NCI-H524 (cell line): Measurements from ENCODE around the gene USE1.

Experiments
- DNase-seq, 2 experiments: peaks; one replicate each; lab custom pipeline; 2025; lab: John Stamatoyannopoulos, UW

Gene USE1

DNA sequence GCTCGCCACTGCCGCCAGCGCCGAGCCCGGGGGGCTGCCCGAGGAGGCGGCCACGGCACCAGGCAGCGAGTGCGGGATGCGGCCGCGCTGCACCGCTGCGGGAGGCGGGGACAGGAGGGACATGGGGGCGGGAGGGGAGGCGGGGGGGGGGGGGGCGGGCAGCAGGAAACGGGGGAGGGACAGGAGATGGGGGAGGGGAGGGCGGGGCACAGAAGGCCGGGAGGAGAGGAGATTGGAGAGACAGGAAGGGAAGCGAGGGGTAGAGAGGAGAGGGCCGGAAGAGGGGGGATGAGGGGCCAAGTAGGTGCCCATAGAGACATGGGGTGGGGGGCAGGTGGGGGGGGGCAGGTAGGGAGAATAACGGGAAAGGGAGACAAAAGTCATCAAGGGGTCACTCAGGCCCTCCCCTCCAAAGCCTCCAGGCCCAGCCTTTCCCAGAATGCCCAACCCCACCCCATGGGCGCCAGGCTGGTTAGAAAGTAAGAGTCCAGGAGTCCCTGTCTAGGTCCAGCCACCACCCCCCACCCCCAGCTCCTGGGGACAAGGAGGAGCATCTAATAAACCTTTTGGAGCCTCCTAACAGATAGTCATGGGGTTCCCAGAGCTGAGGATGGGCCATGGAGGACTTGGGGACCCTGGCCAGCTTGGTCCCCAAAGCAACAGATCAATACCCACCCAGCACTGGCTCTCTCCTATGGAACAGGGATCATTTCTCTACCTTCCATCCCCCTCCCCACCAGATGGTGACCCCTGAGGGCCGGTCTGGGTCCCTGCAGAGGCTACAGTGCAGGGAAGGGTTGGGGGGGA, 21.0 kb downstream of the USE1 start:
- no peak for DNase-seq

DNA sequence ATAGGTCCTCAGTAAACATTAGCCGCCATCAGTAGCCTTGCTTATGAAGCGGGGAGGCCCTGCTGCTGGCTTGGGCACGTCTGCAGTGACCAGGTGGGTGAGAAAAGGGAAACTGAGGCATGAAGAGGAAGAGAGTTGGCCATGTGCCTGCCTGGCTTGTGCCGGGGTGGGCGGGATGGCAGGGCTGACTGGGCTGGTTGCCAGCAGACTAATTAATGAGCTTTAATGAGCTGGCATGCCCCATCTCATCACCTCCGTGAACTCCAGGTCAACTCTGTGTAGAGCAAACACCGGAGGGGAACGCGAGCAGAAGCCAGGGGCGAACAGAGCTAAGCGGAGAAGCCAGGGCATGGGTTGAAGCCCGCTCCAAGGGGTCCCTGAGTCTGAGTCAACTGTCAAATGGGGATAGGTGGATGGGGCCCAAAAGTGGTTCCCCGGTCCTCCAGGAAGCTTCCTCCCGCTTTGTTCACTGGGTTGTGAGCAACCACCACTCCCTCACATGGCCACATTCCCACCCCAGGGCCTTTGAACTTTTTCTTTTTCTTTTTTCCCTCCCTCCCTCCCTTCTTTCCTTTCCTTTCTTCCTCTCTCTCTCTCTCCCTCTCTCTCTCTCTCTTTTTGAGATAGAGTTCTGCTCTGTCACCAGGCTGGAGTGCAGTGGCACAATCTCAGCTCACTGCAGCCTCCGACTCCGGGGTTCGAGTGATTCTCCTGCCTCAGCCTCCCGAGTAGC, 21.8 kb downstream of the USE1 start:
- DNase-seq: no peak

DNA sequence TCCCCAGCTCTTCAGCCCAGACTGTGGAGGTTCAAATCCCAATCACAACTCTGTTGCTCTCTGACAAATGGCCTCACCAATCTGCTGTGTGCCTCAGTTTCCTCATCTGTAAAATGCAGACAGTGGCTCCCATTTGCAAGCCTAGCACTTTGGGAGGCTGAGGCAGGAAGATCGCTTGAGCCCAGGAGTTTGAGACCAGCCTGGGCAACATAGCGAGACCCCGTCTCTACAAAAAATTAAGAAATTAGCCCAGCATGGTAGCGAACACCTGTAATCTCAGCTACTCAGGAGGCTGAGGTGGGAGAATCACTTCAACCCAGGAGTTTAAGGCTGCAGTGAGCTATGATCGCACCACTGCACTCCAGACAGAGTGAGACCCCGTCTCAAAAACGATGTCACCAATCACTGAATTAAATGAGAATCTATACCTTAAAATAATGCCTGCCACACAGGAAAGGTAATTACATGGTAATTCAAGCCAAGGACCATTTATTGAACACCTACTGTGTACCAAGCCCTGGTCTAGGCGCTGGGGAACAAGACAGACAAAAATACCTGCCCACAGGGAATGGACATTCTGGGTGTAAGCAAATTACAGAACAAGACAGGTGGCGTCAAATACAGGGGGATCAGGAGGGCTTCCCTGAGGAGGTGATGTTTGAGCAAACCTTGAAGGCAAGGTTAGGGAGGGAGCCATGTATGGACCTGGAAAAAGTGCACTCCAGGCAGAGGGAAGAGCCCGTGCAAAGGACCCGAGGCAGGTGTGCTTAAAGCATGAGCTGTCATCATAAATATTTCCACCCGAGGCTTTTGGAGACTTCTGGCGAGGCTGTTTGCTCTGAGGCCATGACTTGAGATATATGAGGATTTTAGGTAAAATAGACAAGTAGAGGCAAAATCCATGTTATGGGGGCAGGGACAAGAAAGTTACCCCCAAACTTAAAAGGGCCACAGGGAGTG, 22.9 kb downstream of the USE1 start:
- no peak for DNase-seq

DNA sequence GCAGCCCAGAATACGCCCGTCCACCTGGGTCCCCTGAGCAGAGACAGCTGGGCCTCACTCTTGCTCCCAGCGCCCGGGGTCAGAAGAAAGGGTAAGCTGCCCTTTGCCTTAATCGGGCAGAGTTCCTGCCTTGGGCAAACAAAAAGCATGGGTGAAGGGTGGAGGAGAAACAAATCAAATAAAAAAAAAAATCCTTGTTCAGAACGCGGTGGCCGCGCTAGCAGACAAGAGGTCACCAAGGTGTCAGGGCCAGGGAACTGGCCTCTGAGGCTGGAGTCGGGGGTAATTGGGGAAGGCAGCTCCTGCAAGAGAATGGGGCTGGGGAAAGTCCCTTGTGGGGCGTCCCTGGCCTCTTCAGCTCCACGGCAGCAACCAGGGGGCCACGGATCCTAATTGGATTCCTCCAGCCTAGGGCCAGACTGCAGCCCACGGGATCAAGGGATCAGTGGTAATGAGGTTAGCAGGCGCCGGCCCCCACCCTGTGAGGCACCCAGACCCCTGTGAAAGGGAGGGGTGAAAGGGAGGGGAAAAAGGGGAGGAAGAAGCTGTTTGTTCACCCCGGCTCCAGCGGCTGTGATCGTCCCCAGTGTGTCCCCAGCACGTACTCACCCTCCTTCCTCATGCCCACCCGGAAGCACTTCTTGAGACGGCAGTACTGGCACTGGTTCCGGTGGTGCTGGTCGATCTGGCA, 25.1 kb downstream of the USE1 start:
- no peak for DNase-seq

DNA sequence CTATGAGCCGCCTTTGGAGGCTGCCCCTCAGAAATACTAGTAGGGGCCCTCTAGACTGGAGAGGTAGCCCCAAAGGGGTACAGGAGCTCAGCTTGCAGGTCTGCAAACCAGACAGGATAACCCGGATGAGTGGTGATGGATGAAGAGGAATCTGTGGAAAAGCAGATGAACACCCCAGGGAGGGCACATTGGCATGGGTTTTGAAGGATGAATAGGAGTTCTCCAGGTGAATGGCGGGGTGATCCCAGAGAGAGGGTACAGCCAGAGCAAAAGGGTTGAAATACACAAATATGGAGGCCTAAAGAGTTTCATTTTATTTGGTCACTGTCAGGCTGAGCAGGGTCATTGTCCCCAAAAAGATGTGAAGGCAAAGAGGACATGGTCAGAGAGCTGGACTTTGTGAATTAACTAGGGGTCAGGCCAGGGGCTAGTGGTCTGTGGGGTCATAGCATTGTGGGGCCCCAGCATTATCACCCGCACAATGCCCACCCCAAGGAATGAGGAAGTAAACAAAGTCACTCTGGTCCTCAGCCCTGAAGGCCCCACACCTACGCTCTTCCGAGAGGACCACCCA, 25.8 kb downstream of the USE1 start:
- DNase-seq: no peak

DNA sequence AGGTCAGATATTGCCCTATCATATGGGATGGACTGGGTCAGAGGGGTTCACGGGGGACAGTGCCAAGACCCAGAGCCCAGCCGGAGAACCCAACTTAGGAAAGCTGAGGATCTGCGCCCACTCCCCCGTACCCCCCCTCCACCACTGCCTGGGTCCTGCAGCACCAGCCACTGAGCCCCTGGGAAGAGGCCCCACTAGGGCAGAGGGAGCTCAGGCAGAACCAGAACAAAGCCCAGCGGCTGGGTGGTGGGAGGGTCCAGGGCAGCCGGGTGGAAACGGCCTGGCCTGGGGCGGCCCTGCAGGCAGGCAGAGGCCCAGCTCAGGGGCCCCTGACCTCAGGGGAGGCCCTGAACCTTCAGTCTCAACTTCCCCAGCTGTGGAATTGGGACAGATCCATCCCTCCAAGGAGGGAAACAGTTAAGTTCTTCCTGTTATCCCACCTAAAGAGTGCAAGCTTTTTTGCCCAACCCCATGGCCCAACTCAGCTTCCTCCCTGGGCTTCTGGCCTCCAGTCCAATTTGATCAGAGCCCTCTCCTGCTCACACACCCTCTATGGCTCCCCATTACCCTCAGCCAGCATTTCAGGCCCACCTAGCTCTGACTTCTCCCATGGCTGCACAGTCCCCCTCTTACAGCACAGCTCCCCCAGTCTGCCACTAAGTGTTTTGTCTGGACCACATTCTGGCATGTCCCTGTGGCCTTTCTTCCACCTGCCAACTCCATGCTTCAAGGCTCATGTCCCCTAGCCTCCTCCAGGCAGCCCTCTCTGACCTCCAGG, 27.5 kb downstream of the USE1 start:
- DNase-seq: no peak

DNA sequence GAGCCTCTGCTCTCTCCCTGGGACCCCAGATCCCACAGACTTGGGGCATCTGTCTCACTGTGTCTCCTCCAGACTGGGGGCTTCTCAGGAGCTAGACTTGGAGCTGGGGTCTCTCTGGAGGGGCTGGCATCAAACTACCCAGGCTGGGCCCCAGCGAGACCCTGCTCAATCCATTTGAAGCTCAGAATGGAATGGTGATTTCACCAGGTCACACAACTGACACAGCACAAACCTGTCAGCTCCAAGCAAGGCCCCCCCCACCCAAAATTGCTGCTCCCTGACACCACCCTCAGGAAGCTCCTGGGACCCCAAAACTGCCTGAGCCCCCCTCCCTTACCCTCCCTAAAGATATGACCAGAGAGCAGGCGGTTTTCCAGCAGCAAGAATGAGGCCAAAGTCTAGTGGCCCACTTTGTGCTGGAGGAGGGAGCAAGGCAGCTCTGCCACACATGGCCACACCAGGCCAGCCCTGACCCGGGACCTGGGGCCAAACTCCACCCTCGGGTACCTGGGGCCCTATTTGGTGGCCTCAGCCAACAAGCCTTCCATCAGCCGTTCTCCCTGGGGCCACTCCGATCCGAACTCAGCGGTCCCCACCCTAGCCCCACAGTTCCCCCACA, 28.2 kb downstream of the USE1 start:
- no peak for DNase-seq

DNA sequence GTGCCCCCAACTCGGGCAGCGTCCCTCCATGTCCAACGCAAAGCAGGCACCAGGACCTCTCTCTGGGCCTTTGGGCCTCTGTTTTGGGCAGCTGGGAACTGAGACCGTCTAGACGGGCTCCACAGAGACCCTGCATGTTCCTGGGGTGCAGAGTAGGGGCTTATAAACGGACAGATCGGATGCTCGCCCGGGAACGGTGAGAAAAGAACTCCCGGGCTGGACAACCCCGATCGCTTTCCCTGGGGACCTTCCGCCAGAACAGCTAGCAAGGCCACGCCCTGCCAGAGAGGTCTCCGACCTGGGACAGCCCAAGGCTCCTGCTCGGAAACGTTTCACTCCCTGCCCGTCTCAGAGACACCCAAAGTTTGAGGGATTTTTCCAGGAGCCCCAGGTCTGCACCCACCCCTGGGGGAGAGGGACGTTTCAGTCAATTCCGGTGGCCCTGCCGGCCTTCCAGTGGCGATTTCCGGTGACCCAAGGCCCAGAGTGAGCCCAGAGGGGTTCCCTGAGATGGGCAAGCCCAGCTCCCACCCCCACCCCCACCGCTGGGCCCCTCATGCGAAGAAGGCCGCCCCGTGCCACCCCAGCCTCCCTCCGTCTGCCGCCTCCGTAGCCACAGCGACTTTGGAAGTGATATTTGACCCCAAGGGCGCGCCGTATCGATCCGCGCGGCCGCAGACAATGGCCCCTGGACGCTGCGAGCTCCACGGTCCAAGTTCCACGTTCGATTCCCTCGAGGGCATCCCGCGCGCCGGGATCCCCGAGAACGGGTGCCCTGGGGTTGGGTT, 28.9 kb downstream of the USE1 start:
- DNase-seq: no peak

DNA sequence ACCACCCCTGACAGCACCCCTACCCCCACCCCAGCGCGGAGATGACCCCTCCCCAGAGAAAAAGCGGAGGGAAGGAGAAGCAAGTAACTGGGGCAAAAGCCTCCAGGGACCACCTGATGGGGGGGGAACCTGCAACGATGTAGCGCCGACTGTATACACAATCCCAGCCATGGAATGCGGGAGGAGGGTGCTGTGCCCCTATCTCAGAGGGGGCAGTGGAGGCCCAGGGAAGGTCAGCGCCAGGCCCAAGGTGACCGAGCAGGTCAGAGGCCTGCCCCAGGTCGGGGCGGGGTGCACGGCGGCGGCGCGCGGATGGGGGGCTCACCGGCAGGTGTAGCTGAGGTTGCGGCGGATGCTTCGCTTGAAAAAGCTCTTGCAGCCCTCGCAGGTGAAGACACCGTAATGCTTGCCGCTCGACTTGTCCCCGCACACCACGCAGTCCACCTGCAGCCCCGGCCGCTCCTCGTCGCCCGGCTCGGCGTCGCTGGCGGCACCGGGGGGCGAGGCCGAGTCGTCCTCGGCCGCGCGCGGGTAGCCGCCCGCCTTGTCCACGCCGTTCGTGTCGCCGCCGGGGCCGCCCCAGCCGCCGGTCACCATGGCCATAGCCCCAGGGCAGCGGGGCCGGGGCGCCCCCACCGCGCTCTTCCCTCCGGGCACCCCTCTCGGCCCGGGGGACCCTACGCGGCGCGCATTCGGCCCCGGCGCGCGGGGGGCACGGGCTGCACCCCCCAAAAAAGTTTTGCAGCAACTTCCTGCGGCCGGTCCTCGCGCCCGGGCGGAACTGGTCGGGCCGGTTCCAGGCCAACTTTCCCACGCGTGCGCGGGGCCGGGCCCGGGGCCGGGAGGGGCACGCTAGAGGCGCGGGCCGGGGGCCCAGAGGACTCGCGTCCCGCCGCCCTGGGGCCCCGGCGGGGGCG, 29.7 kb downstream of the USE1 start:
- no peak for DNase-seq

DNA sequence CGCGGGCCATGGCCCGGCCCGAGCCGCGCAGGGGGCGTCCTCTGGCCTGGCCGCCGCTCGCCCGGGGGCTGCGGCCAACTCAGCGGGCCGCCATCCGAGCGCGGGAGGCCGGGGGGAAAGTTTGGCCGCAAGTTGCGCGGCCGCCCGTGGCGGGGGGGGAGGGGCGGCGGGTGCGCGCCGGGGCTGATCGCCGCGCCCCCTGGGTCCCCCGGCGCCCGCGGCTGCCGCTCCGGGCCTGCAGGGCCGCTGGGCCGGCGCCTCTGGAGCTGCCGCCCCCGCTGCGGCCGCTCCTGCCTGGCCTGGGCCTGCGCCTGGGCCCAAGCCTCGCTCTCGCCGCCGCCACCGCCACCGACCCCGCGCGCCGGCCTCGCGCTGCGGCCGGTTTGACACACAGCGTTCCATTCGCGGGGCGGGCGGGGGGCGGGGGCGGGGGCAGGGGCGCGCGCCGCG, 30.4 kb downstream of the USE1 start, which contains the start of gene NR2F6:
Gene NR2F6, minus strand, starts transcription at position 385 of the 450 bp plus-strand sequence. CDS start 699 bp downstream, outside the sequence.
- peak in 1 of 2 experiments; percentile 21 for DNase-seq

DNA sequence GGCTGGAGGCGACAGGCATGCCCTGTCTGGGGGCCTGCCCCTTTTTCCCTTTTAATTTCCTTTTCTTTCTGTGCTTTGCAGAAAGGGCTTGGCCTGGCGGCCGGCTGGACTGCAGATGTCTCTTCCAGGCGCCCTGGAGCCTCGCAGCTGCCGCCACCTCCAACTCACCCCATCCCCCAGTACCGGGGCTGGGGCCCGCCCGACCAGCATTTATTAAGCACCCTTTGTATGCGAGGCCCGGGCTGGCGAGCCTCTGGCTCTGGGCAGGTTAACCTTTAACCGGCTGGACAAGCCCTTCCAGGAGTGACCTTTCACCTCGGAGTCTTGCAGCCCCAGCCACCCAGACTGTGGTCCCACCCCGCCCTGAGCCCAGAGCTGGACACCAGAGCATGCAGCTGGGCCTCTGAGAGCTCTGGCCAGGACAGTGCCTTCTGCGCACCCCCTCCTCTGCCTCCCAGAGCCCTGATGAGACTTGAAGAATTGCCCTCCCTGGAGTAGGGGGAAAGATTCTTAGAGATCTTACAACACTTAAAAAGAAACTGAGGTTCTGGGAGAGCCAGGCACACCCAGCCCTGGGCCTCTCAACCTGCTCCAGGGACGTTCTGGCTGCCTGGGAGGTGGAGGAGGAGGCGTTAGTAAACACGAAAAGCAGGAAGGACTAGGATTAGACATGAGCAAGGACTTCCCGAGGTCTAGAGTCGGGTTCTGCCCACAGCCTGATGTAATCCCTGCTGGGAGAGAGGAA, 31.7 kb downstream of the USE1 start:
- DNase-seq: peak in 1 of 2 experiments; percentile 63

DNA sequence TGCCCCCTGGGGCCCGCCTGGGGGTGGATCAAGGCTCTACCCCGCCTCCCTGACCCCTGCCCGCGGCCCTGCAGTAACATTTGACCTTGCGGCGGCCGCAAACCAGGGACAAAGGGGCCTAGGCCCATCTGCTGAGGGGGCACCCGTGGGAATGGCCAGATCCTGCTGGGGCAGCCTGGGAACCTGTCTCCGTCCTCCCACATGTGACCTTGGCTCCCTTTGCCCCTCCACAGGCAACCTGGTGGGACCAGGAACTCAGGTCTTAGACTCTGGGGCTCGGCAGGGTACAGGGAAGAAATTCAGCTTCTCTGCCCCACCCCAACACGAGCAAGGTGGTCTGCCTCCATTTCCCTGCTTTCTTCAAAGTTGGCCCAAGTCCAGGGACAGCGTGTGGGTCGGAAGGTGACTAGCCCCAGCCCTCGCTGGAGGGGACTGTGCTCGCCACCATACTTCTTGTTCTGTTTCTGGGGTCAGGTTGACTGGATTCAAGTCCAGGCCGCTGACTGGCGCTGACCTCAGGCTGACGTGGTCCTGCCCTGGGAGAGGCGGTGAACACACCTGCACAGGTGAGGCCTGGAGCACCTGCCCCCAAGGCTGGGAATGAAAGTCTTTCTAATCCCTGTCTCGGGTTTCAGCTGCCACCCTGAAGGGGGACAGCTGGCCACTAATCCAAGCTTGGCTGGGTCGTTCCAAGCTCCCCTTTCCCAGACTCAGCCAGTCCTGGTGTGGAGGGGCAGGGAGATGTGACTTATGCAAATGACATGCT, 33.0 kb downstream of the USE1 start:
- DNase-seq: peak; percentile 80 to 92

DNA sequence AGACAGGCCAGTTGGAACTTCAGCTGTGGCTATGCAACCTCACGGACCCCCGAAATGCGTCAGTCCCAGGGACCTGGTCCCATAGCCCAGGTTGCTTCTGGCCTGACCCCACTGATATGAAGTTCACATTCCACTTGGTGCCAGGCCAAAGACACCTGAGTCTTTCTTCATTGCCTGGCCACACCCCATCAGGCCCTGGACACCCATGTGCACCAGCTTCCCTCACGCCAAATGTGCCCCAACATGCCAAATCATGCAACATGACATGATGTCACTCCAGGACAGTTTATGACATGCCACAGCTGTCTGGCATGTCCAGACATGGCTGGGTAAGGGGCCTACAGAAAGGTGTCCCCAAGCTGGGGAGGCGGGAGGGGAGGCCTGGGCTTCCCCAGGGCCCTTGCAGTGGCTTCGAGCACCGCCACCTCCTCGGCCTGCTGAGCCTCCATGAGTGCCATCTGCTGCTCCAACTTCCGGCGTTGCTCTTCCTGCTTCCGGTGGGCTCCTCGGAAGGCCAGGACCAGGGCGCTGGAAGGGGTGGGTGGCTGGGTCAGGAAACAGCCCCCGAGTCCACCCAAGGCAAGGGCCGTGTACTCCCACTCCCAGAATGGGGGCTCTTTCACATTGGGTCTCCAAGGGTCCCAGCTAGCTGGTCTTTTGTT, 34.9 kb downstream of the USE1 start:
- DNase-seq: peak in 1 of 2 experiments; percentile 28

DNA sequence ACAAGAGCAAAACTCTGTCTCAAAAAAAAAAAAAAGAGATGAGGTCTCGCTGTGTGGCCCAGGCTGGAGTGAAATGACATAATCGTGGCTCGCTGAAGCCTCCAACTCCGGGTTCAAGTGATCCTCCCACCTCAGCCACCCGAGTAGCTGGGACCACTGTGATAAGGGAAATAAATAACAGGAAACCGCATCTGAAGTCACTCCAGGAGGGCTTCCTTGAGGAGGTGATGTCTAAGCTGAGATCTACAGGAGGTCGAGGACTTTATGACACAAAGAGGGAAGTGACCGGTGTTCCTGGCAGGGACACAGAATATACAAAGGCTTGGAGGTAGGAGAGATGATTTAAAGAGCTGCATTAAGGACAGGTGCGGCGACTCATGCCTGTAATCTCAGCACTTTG, 39.5 kb downstream of the USE1 start:
- DNase-seq: no peak

DNA sequence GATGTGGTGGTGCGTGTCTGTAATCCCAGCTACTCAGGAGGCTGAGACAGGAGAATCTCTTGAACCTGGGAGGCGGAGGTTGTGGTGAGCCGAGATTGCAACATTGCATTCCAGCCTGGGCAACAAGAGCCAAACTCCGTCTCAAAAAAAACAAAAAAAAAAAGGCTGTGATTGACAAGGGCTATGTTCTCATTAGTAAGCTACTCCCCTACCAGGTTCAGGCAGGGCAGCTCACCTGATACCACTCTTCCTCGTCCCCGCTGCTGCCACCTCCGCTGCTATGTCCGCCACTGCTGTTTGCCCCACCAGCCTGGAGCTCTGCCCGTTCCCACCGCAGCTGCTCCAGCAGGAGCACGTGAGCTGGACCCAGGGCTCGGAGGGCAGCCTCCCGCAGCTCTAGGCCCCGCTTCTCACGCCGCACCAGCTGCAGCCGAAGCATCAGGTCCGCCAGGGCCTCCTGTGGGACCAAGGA, 40.0 kb downstream of the USE1 start:
- DNase-seq: no peak

DNA sequence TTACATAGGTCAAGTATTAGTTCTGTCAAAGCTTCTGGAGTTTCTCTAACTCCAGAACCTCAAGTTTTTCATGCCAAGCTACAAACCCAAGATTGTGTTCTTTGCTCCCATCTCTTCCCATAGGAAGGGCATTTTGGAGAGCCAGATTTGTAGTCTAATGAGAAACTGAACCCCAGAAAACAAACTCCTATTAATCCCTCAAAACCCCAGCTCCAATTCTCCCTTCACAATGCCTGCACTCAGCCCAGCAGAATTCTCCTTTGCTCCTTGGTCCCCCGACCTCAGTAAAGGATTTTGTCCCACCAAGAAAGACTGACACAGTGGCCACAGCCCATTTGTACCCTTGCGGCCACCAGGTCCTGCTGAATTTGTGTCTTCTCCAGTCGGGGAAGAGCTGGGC, 41.0 kb downstream of the USE1 start:
- no peak for DNase-seq
